B cell (primary cell): ENCODE data around the gene NOS2. TPM values are rescaled to one million over a fixed set of nuclear protein-coding genes. Genes with fewer than 3 reads are reported as not detected.

Experiments used
- ATAC-seq: fragments of 200-7000 bp; cut with Tn5 transposase; one replicate; pipeline ENCODE4 v1.10.0; 2021; ENCODE audit warnings: low read depth, mild to moderate bottlenecking, moderate number of reproducible peaks, moderate library complexity
- CTCF ChIA-PET: fragments of 350-600 bp; sonication (Branson Sonifier 250); formaldehyde crosslinking; loops from one replicate; lab custom pipeline; 2021; ENCODE audit warnings: antibody characterized with exemption, inconsistent platforms; lab: Charles Lee
- POLR2A ChIA-PET: fragments of 350-600 bp; sonication (Branson Sonifier 250); formaldehyde crosslinking; loops from one replicate; lab custom pipeline; 2021; ENCODE audit warnings: antibody characterized with exemption; lab: Charles Lee
- DNase-seq: peaks from one replicate; pipeline ENCODE4 v3.0.0; 2013
- H2AFZ ChIP-seq: 2 replicates; pipeline ENCODE4 v1.6.1; 2012; ENCODE audit warnings: mild to moderate bottlenecking, low read depth, low read length; ENCODE audit not compliant: insufficient read depth, poor library complexity, severe bottlenecking
- H3K27ac ChIP-seq, 2 donors: 1 replicate in 1 of 2; 2 replicates in 1 of 2; pipeline ENCODE4 v1.5.1; 2012 to 2013; ENCODE audit warnings: low read length in 2 of 2, mild to moderate bottlenecking in 2 of 2, moderate library complexity in 1 of 2
- H3K27me3 ChIP-seq, 4 experiments: fragments of 200-600 bp in 1 of 4; sonication (generic) in 1 of 4; replicated peaks in 1 of 4; 1 replicate in 2 of 4; 2 replicates in 2 of 4; pipeline versions ENCODE4 v1.6.1 to v1.7.0; 2013 to 2016; ENCODE audit warnings: low read length in 3 of 4, mild to moderate bottlenecking in 2 of 4, mixed read lengths in 1 of 4, moderate library complexity in 1 of 4; ENCODE audit not compliant: insufficient read depth in 4 of 4, control insufficient read depth in 3 of 4; ENCODE audit errors: control extremely low read depth in 1 of 4
- H3K36me3 ChIP-seq, 2 experiments: replicated peaks in 1 of 2; 1 replicate in 1 of 2; 2 replicates in 1 of 2; pipeline versions ENCODE4 v1.6.1 to v1.7.1; 2013; ENCODE audit warnings: low read length in 1 of 2; ENCODE audit not compliant: insufficient read depth in 2 of 2, control insufficient read depth in 1 of 2; ENCODE audit errors: control extremely low read depth in 1 of 2, extremely low read depth in 1 of 2
- H3K4me1 ChIP-seq, 2 donors: fragments of 200-600 bp in 1 of 2; sonication (generic) in 1 of 2; 1 replicate in 1 of 2; 2 replicates in 1 of 2; pipeline versions ENCODE4 v1.5.1 to v1.6.1; 2013 to 2017; ENCODE audit warnings: low read length in 2 of 2; ENCODE audit not compliant: control insufficient read depth in 2 of 2, insufficient read depth in 2 of 2
- H3K4me2 ChIP-seq: replicated peaks from 2 replicates; pipeline ENCODE3; 2012; ENCODE audit warnings: mild to moderate bottlenecking, low read depth, low read length; ENCODE audit not compliant: poor library complexity, severe bottlenecking
- H3K4me3 ChIP-seq, 5 experiments: fragments of 200-600 bp in 1 of 5; sonication (generic) in 1 of 5; 1 replicate in 3 of 5; 2 replicates in 2 of 5; pipeline versions ENCODE4 v1.5.1 to v1.7.0; 2011 to 2016; ENCODE audit warnings: low read length in 4 of 5, mild to moderate bottlenecking in 4 of 5, low read depth in 2 of 5, control low read depth in 1 of 5, moderate library complexity in 1 of 5; ENCODE audit not compliant: insufficient read depth in 1 of 5; ENCODE audit errors: control extremely low read depth in 1 of 5, extremely low read depth in 1 of 5
- H3K79me2 ChIP-seq: fragments of 200-600 bp; sonication (generic); one replicate; pipeline ENCODE4 v1.6.0; 2016; ENCODE audit warnings: low read length; ENCODE audit not compliant: control insufficient read depth, insufficient read depth
- H3K9ac ChIP-seq: fragments of 200-600 bp; sonication (generic); 2 replicates; pipeline ENCODE4 v1.6.1; 2017; ENCODE audit warnings: mild to moderate bottlenecking, low read length, moderate library complexity
- H3K9me3 ChIP-seq, 3 donors: one replicate each; pipeline versions ENCODE4 v1.6.1 to v1.7.1; 2013; ENCODE audit warnings: low read length in 2 of 3; ENCODE audit not compliant: control insufficient read depth in 2 of 3, insufficient read depth in 1 of 3; ENCODE audit errors: control extremely low read depth in 1 of 3
- H4K20me1 ChIP-seq: 2 replicates; pipeline ENCODE4 v1.6.0; 2012; ENCODE audit warnings: mild to moderate bottlenecking, low read length; ENCODE audit not compliant: insufficient read depth, control insufficient read depth, poor library complexity, severe bottlenecking
- H3K27ac Mint-ChIP-seq: one replicate; pipeline ENCODE4 v1.8.0; 2021; ENCODE audit warnings: mixed read lengths
- H3K27me3 Mint-ChIP-seq: one replicate; pipeline ENCODE4 v1.8.0; 2021; ENCODE audit warnings: mixed read lengths
- H3K4me1 Mint-ChIP-seq: one replicate; pipeline ENCODE4 v1.8.0; 2021; ENCODE audit warnings: mixed read lengths
- H3K4me3 Mint-ChIP-seq: one replicate; pipeline ENCODE4 v1.8.0; 2021; ENCODE audit warnings: mixed read lengths
- H3K9me3 Mint-ChIP-seq: one replicate; pipeline ENCODE4 v1.8.0; 2022; ENCODE audit warnings: mixed read lengths; ENCODE audit not compliant: insufficient read depth
- EZH2 ChIP-seq: IDR thresholded peaks from 2 replicates; pipeline ENCODE4 v1.6.1; 2012; ENCODE audit warnings: borderline replicate concordance, low read depth, mild to moderate bottlenecking, moderate library complexity, low read length; ENCODE audit not compliant: insufficient read depth, poor library complexity, severe bottlenecking
- WGBS: methylation state at CpG from one replicate; pipeline ENCODE4 v1.1.5; 2013; ENCODE audit warnings: missing lambda C conversion rate; ENCODE audit not compliant: insufficient coverage; 5-methylcytosine and 5-hydroxymethylcytosine counted together
- intact Hi-C: fragments of 100-400 bp; cut with micrococcal nuclease; formaldehyde crosslinking; loops from one replicate; pipeline ENCODE4 v1.10.0; 2022
- polyA plus RNA-seq: library from polyadenylated mRNA; depleted of rRNA; stranded (reverse); fragments of >200 nt; gene quantifications from 2 replicates; pipeline ENCODE4 v1.2.3, GENCODE V29; 2012
- total RNA-seq, 2 donors: library from RNA; stranded (reverse); fragments of 120-200 nt in 1 of 2; gene quantifications; 1 replicate in 1 of 2; 2 replicates in 1 of 2; pipeline versions ENCODE4 v1.2.3 to v1.2.4, GENCODE V29; 2013 to 2022
- TF ChIP-seq, protein P1 (sequence below): fragments of 200-600 bp; IDR thresholded peaks from one replicate; pipeline ENCODE4 v1.8.0; 2022; ENCODE audit warnings: antibody characterized with exemption, mild to moderate bottlenecking

NOS2 gene
- total and polyA plus RNA-seq, 2 donors (not counting 1 experiment from before 2014, with no cell fraction given) = 0.12 TPM

DNA sequence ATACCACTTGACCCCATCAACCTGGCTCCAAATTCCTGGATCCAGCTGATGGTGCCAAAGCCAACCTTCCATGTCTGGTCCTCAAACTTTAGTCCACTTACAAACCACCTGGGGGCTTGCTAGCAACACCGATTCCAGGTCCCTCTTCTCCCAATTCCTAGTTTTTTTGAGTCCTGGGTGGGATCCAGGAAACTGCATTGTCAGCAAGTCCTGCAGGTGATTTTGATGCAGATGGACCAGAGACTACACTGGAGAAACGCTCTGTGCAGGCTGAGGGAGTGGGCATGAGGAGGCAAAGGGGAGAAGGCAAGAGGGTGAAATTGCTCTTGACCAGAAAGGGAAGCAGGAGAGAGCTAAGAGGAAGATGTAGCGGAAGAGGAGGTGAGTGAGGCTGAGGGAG lies 21.0 kb upstream of the NOS2 start:
- H3K9me3 ChIP-seq = peaks cover 0 to 30% (median 8%) of the 10 kb centered on the region in 3 donors
- no peaks in the 10 kb centered on the region for H3K4me1 Mint-ChIP-seq
- no peak overlapping the region for H3K4me2 ChIP-seq
- no peaks in the 10 kb centered on the region for H3K4me1 ChIP-seq
- H4K20me1 ChIP-seq = no peaks in the 10 kb centered on the region
- no peak overlapping the region for H3K4me3 Mint-ChIP-seq
- H3K9me3 Mint-ChIP-seq = peaks cover 7% of the 10 kb centered on the region
- peaks cover 13% of the 10 kb centered on the region for H3K27me3 Mint-ChIP-seq
- no peaks in the 10 kb centered on the region for H3K36me3 ChIP-seq
- ATAC-seq = no peak
- no peak overlapping the region for H3K4me3 ChIP-seq
- H3K27ac Mint-ChIP-seq = no peak overlapping the region
- H3K27ac ChIP-seq = no peak overlapping the region
- intact Hi-C loops = no loop called here
- no peaks in the 10 kb centered on the region for H3K79me2 ChIP-seq
- ChIA-PET CTCF (no interaction called here), POLR2A (no interaction called here)
- H3K27me3 ChIP-seq = peaks cover 0 to 3% (median 0%) of the 10 kb centered on the region in 4 experiments
- no peak for DNase-seq
- no peak overlapping the region for H3K9ac ChIP-seq
- 89% methylated on average over 2 of the region's 3 CpGs for WGBS
- no peak overlapping the region for H2AFZ ChIP-seq
- no peak for TF ChIP-seq EZH2
- TF ChIP-seq, protein P1, sequence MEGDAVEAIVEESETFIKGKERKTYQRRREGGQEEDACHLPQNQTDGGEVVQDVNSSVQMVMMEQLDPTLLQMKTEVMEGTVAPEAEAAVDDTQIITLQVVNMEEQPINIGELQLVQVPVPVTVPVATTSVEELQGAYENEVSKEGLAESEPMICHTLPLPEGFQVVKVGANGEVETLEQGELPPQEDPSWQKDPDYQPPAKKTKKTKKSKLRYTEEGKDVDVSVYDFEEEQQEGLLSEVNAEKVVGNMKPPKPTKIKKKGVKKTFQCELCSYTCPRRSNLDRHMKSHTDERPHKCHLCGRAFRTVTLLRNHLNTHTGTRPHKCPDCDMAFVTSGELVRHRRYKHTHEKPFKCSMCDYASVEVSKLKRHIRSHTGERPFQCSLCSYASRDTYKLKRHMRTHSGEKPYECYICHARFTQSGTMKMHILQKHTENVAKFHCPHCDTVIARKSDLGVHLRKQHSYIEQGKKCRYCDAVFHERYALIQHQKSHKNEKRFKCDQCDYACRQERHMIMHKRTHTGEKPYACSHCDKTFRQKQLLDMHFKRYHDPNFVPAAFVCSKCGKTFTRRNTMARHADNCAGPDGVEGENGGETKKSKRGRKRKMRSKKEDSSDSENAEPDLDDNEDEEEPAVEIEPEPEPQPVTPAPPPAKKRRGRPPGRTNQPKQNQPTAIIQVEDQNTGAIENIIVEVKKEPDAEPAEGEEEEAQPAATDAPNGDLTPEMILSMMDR = no peak

DNA sequence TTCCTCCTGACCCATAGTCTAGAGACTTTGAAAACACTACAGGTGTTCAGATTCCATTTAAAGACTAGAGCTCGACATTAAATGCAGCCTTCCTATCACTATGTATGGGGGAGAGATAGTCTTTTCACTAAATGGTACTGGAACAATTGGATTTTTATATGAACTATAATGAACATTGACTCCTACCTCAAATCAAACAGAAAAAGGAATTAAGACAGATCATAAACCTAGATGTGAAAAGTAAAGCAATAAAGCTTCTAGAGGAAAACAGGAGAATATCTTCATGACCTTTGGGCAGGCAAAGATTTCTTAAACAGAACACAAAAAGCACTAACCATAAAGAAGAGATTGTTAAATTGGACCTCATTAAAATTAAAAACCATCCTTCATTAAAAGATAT lies 18.8 kb upstream of the NOS2 start:
- H3K36me3 ChIP-seq = no peaks in the 10 kb centered on the region
- Mint-ChIP-seq H3K9me3 (peaks cover 7% of the 10 kb centered on the region), H3K27me3 (peaks cover 9% of the 10 kb centered on the region), H3K27ac (no peak overlapping the region), H3K4me1 (no peaks in the 10 kb centered on the region), H3K4me3 (no peak overlapping the region)
- no peaks in the 10 kb centered on the region for H3K4me1 ChIP-seq
- no peak overlapping the region for H3K9ac ChIP-seq
- intact Hi-C loops = no loop called here
- peaks cover 0 to 28% (median 8%) of the 10 kb centered on the region in 3 donors for H3K9me3 ChIP-seq
- H3K4me2 ChIP-seq = no peak overlapping the region
- no peak overlapping the region for H3K27ac ChIP-seq
- CTCF ChIA-PET = interaction anchor here (1.5 kb wide), 1 partner anchor 13 kb away, joined by 6 read pairs; no protein-coding TSS in a partner anchor
- ATAC-seq (no peak), DNase-seq (no peak)
- no peak overlapping the region for H2AFZ ChIP-seq
- H3K79me2 ChIP-seq = no peaks in the 10 kb centered on the region
- TF ChIP-seq, protein P1 = no peak
- no peak for TF ChIP-seq EZH2
- no peaks in the 10 kb centered on the region for H4K20me1 ChIP-seq
- POLR2A ChIA-PET = no interaction called here
- H3K27me3 ChIP-seq = peaks cover 0 to under 1% (median 0%) of the 10 kb centered on the region in 4 experiments
- WGBS = no CpG with 5 or more reads among the region's 1 CpG
- H3K4me3 ChIP-seq = no peak overlapping the region
